Choroid plexus epithelial cell (primary cell): ENCODE measurements around the gene SLC44A1.

Source experiments
- DNase-seq: peaks from one replicate; pipeline ENCODE4 v3.0.0-alpha.2; 2010; ENCODE audit warnings: low read depth
- H3K4me3 ChIP-seq: 2 replicates; pipeline ENCODE4 v1.5.1; 2011; ENCODE audit warnings: low read depth, mild to moderate bottlenecking, control low read depth, low read length, moderate library complexity
- CTCF ChIP-seq: conservative IDR thresholded peaks from 2 replicates; pipeline ENCODE4 v1.5.1; 2011; ENCODE audit warnings: low read depth, mild to moderate bottlenecking, control low read depth, inconsistent platforms, low read length, moderate library complexity

The SLC44A1 gene

GRCh38 chr9:105329719-105330062, 85.2 kb downstream of the SLC44A1 start:
- peak; percentile 26 for DNase-seq
- no peak for TF ChIP-seq CTCF
- no peak overlapping the region for H3K4me3 ChIP-seq

- DNase-seq, result no peak
- no peak for TF ChIP-seq CTCF
- H3K4me3 ChIP-seq, result no peak overlapping the region
Observed at GRCh38 chr9:105330201-105330600, 85.8 kb downstream of the SLC44A1 start.

GRCh38 chr9:105330755-105331154, 86.3 kb downstream of the SLC44A1 start:
- no peak for DNase-seq
- no peak for TF ChIP-seq CTCF
- no peak overlapping the region for H3K4me3 ChIP-seq

- TF ChIP-seq CTCF, result no peak
- DNase-seq, result no peak
- no peak overlapping the region for H3K4me3 ChIP-seq
Observed at GRCh38 chr9:105331160-105331559, 86.7 kb downstream of the SLC44A1 start.

GRCh38 chr9:105331755-105332154, 87.3 kb downstream of the SLC44A1 start:
- DNase-seq, result no peak
- H3K4me3 ChIP-seq, result no peak overlapping the region
- TF ChIP-seq CTCF, result no peak

GRCh38 chr9:105332471-105332870, 88.0 kb downstream of the SLC44A1 start:
- no peak overlapping the region for H3K4me3 ChIP-seq
- TF ChIP-seq CTCF, result no peak
- no peak for DNase-seq

GRCh38 chr9:105333076-105333475, 88.6 kb downstream of the SLC44A1 start:
- no peak for TF ChIP-seq CTCF
- DNase-seq, result peak; percentile 22
- H3K4me3 ChIP-seq, result no peak overlapping the region
